ENCODE results near the gene CMTM5.
"Not testable (repeated sequence)": the region's sequence is repeated elsewhere in the genome, so short reads cannot be mapped to it uniquely, and the experiment has no call there.

The CMTM5 gene

DNA sequence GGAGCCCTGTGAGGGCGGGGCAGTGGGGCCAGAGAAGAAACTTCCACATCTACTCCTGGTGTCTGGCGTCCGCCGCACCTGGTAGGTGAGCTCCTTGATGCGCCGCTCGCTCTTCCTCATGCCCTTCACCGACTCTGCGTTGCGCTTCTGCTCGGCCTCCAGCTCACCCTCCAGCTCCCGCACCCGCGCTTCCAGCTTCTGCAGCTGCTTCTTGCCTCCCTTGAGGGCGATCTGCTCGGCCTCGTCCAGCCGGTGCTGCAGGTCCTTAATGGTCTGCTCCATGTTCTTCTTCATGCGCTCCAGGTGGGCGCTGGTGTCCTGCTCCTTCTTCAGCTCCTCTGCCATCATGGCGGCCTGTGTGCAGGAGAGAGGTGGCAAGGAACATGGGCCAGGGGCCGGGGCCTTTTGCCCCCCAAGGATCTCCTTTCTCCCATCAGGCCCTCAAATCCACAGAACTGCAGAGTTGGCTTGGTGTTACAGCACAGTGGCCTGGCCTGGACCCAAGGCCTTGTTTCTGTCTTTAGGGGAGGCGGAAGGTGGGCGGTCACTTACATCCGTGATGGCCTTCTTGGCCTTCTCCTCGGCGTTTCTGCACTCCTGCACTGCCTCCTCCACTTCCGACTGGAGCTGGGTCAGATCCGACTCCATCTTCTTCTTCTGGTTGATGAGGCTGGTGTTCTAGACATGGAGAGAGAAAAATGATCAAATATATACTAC is 7.7 kb downstream of the CMTM5 start:
- no peaks in the 10 kb centered on the region for H3K9me3 ChIP-seq
- no peaks in the 10 kb centered on the region for H3K4me1 ChIP-seq
- DNase-seq: no peak
- no peaks in the 10 kb centered on the region for H3K36me3 ChIP-seq
- TF ChIP-seq, protein P1, sequence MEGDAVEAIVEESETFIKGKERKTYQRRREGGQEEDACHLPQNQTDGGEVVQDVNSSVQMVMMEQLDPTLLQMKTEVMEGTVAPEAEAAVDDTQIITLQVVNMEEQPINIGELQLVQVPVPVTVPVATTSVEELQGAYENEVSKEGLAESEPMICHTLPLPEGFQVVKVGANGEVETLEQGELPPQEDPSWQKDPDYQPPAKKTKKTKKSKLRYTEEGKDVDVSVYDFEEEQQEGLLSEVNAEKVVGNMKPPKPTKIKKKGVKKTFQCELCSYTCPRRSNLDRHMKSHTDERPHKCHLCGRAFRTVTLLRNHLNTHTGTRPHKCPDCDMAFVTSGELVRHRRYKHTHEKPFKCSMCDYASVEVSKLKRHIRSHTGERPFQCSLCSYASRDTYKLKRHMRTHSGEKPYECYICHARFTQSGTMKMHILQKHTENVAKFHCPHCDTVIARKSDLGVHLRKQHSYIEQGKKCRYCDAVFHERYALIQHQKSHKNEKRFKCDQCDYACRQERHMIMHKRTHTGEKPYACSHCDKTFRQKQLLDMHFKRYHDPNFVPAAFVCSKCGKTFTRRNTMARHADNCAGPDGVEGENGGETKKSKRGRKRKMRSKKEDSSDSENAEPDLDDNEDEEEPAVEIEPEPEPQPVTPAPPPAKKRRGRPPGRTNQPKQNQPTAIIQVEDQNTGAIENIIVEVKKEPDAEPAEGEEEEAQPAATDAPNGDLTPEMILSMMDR (IDR thresholded peaks at IDR 0.05; ENCODE audit: low read depth, low read length): no peak
- peaks cover 11% of the 10 kb centered on the region; the same call in 1 of the 2 replicates for H3K27me3 ChIP-seq
- no peak overlapping the region for H3K4me3 ChIP-seq (ENCODE audit: low read depth, low read length)

DNA sequence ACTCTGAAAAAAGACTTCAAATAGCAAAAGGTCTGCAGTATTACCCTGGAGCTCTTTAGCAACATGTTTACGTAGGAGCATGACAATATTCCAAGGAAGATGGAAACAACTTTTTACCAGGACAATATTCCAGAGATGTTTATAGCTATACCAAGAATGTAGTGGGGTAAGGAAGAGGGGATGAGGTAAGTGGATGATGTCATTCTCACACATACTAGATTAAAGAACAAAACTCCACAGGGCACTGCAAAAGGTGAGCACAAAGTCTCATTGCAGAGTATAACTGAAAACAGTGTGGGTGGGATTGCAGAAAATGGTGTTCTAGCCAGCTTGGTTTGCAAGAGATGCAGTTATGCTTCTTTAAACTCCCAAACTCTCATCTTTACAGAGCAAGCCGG is 8.4 kb downstream of the CMTM5 start:
- TF ChIP-seq, protein P1 (IDR thresholded peaks at IDR 0.05; ENCODE audit: low read depth, low read length): no peak
- H3K9me3 ChIP-seq: no peaks in the 10 kb centered on the region
- H3K4me1 ChIP-seq: no peaks in the 10 kb centered on the region
- DNase-seq: no peak
- H3K4me3 ChIP-seq (ENCODE audit: low read depth, low read length): no peak overlapping the region
- H3K27me3 ChIP-seq: peaks cover 11% of the 10 kb centered on the region; the same call in 1 of the 2 replicates
- no peaks in the 10 kb centered on the region for H3K36me3 ChIP-seq

DNA sequence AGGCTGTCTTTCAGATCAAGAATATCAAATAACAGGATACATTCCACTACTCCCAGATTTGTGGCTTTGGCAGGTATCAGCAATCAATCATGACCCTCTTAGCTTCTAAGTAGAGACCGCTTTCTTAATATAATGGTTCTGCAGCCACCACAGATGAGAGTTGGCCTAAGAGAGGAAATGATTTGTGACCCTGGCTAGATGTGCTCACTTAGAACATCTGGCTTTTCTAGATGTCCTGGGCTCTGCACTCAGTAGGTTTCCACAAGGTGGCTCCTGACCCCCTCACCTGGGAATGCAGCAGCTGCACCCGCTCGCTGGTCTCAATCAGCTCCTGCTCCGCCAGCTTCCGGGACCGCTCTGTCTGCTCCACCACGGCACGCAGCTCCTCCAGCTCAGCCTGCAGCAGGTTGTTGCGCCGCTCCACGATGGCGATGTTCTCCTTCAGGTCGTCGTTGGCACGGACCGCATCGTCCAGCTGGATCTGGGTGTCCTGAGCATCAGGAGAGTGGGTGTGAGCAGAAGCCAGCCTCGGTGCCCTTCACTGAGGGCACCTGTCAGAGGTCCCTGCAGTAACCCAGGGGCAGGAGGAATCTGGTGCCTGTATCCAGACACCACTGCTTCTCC is 8.9 kb downstream of the CMTM5 start:
- Histone ChIP-seq H3K4me3 (ENCODE audit: low read depth, low read length) (no peak overlapping the region), H3K36me3 (no peaks in the 10 kb centered on the region), H3K9me3 (no peaks in the 10 kb centered on the region), H3K27me3 (peaks cover 13% of the 10 kb centered on the region), H3K4me1 (no peaks in the 10 kb centered on the region)
- DNase-seq: no peak
- TF ChIP-seq, protein P1 (IDR thresholded peaks at IDR 0.05; ENCODE audit: low read depth, low read length): no peak

DNA sequence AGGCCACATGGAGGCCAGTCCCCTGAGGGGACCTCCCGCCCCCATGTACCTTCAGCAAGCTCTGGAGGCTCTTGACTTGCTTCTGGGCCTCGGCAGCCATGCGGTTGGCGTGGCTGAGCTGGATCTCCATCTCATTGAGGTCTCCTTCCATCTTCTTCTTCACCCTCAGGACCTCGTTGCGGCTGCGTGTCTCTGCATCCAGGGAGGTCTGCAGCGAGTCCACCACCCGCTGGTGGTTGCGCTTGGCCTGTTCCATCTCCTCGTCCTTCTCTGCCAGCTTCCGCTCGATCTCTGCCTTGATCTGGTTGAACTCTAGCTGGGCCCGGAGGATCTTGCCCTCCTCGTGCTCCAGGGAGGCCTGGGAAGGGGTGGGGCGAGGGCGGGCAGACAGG is 9.4 kb downstream of the CMTM5 start:
- H3K27me3 ChIP-seq: peaks cover 18% of the 10 kb centered on the region
- not testable (repeated sequence) for H3K4me3 ChIP-seq (ENCODE audit: low read depth, low read length); H3K9me3 ChIP-seq; DNase-seq; H3K36me3 ChIP-seq; H3K4me1 ChIP-seq

DNA sequence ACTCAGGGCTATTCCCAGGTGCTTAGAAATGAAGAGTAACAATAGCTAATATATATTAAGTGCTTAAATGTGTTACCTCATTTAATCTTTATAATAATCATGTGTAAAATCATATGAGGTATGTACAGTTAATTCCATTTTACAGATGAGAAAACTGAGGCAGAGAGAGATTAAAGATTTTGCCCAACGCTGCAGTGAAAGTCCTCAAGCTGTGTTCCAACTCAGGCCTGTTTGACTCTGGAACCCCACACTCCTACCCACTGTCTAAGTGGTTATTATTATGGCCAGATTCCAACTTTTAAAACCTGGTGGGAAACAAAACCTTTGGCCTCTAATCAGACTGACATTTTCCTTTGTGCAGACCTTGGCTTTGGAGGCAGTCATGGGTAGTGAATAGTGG is 10.2 kb downstream of the CMTM5 start:
- Histone ChIP-seq H3K9me3 (no peaks in the 10 kb centered on the region), H3K27me3 (peaks cover 22% of the 10 kb centered on the region), H3K4me3 (ENCODE audit: low read depth, low read length) (no peak overlapping the region), H3K4me1 (no peaks in the 10 kb centered on the region), H3K36me3 (no peaks in the 10 kb centered on the region)
- TF ChIP-seq, protein P1 (IDR thresholded peaks at IDR 0.05; ENCODE audit: low read depth, low read length): no peak
- no peak for DNase-seq

DNA sequence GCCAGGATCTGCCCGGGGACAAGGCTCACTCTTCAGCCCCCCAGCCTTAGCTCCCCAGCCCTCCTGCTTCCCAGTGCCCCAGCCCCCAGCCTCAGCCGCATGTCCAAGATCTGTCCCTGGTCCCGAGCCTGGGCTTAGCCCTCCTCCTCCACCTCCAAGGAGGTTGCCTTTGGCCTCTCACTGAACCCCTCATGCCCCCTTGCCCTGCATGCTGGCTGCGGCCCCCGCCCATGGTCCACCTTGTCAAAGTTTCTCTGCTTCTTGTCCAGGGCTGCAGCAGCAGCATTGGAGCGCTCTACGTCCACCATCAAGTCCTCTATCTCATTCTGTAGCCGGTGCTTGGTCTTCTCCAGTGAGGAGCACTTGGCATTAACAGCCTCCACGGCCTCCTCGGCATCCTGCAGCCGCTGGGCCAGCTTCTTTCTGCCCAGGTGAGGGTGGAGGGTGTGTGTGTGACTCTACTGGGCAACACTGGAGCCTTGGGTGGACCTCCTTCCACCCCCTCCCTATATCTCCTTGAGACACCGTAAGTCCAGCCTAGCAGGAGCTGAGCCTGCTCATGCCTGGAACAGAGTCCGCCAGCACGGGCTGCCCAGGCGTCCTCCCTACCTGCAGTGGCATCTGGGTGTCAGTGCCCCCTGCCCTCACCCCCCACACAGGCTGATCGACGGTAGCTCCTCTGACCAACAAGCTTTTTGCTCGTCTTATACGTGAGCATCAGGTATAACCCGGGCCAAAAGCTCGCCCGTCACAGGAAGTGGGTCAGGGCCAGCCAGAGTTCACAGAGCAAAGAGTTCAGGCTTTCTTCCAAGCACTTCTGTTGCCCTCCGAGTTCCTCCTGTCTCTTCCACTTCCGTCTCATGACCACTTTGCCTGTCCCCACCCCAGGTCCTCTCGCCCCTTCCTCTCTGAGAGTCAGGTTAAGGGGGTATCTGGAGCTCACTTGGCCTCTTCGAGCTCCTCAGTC is 11.4 kb downstream of the CMTM5 start:
- Histone ChIP-seq H3K9me3 (no peaks in the 10 kb centered on the region), H3K36me3 (no peaks in the 10 kb centered on the region), H3K27me3 (peaks cover 22% of the 10 kb centered on the region), H3K4me3 (ENCODE audit: low read depth, low read length) (no peak overlapping the region), H3K4me1 (no peaks in the 10 kb centered on the region)
- no peak for DNase-seq
- TF ChIP-seq, protein P1 (IDR thresholded peaks at IDR 0.05; ENCODE audit: low read depth, low read length): no peak
